Activated naive CD4-positive, alpha-beta T cell treated with Interleukin-2 at 50 U/mL for 16 hours (primary cell): Measurements from ENCODE around the gene USO1.
"Not testable (repeated sequence)": the region's sequence is repeated elsewhere in the genome, so short reads cannot be mapped to it uniquely, and the experiment has no call there.

Source experiments
- DNase-seq: peaks from one replicate; pipeline ENCODE4 v3.0.0-alpha.2; 2020

USO1 gene

GRCh38 chr4:75715105-75715799 is 9.1 kb upstream of the USO1 start:
- DNase-seq = no peak

- not testable (repeated sequence) for DNase-seq
Observed at GRCh38 chr4:75716054-75716453, 8.3 kb upstream of the USO1 start.

GRCh38 chr4:75717408-75717807 is 7.0 kb upstream of the USO1 start:
- no peak for DNase-seq

- no peak for DNase-seq
Observed at GRCh38 chr4:75718529-75718928, 5.8 kb upstream of the USO1 start.

- DNase-seq = no peak
Observed at GRCh38 chr4:75722417-75722816, 2.0 kb upstream of the USO1 start.

GRCh38 chr4:75723163-75724065 is 963 bp upstream of the USO1 start:
- DNase-seq = no peak

GRCh38 chr4:75724867-75725724 is 719 bp downstream of the USO1 start:
- DNase-seq = peak; percentile 61

GRCh38 chr4:75725942-75726538 is 1.7 kb downstream of the USO1 start:
- DNase-seq = not testable (repeated sequence)

GRCh38 chr4:75726577-75726976 is 2.2 kb downstream of the USO1 start:
- DNase-seq = no peak

- DNase-seq = no peak
Observed at GRCh38 chr4:75727073-75727472, 2.7 kb downstream of the USO1 start.

- DNase-seq = no peak
Observed at GRCh38 chr4:75729836-75730235, 5.5 kb downstream of the USO1 start.

GRCh38 chr4:75733369-75733768 is 9.0 kb downstream of the USO1 start:
- no peak for DNase-seq

- no peak for DNase-seq
Observed at GRCh38 chr4:75735525-75735924, 11.1 kb downstream of the USO1 start.

GRCh38 chr4:75736862-75737261 is 12.5 kb downstream of the USO1 start:
- DNase-seq = no peak

- no peak for DNase-seq
Observed at GRCh38 chr4:75737398-75737797, 13.0 kb downstream of the USO1 start.

- no peak for DNase-seq
Observed at GRCh38 chr4:75741027-75741426, 16.6 kb downstream of the USO1 start.

- no peak for DNase-seq
Observed at GRCh38 chr4:75742451-75742850, 18.1 kb downstream of the USO1 start.

GRCh38 chr4:75745161-75745560 is 20.8 kb downstream of the USO1 start:
- DNase-seq = no peak

- no peak for DNase-seq
Observed at GRCh38 chr4:75745721-75746199, 21.4 kb downstream of the USO1 start.

GRCh38 chr4:75752637-75753036 is 28.3 kb downstream of the USO1 start:
- DNase-seq = no peak

GRCh38 chr4:75769036-75769435 is 44.7 kb downstream of the USO1 start:
- no peak for DNase-seq

GRCh38 chr4:75771607-75772006 is 47.2 kb downstream of the USO1 start:
- DNase-seq = no peak

GRCh38 chr4:75777589-75777988 is 53.2 kb downstream of the USO1 start:
- DNase-seq = no peak
